SJCRH30 (cell line): ENCODE measurements around the gene TMEM88. TPM values are rescaled to one million over a fixed set of nuclear protein-coding genes. Genes with fewer than 3 reads are reported as not detected.
"Not testable (repeated sequence)": the region's sequence is repeated elsewhere in the genome, so short reads cannot be mapped to it uniquely, and the experiment has no call there.

Experiments
- DNase-seq, 2 experiments: peaks; one replicate each; pipeline ENCODE4 v3.0.0-alpha.2; 2015 to 2020
- H3K27ac ChIP-seq: fragments of 250-450 bp; sonication (Bioruptor Pico); 2 replicates; pipeline ENCODE4 v1.5.1; 2020; ENCODE audit warnings: mild to moderate bottlenecking, moderate library complexity
- H3K27me3 ChIP-seq: fragments of 250-450 bp; sonication (Bioruptor Pico); 2 replicates; pipeline ENCODE4 v1.5.1; 2020; ENCODE audit warnings: mild to moderate bottlenecking, moderate library complexity
- H3K36me3 ChIP-seq: fragments of 250-450 bp; sonication (Bioruptor Pico); 2 replicates; pipeline ENCODE4 v1.5.1; 2020; ENCODE audit warnings: mild to moderate bottlenecking, moderate library complexity
- H3K4me1 ChIP-seq: fragments of 250-450 bp; sonication (Bioruptor Pico); 2 replicates; pipeline ENCODE4 v1.5.1; 2020; ENCODE audit warnings: mild to moderate bottlenecking, moderate library complexity
- H3K4me3 ChIP-seq: fragments of 250-450 bp; sonication (Bioruptor Pico); 2 replicates; pipeline ENCODE4 v1.5.1; 2020; ENCODE audit warnings: mild to moderate bottlenecking, moderate library complexity
- H3K9me3 ChIP-seq: fragments of 250-450 bp; sonication (Bioruptor Pico); replicated peaks from 2 replicates; pipeline ENCODE4 v1.5.1; 2020; ENCODE audit warnings: mild to moderate bottlenecking, moderate library complexity
- total RNA-seq: library from RNA; depleted of rRNA; stranded (reverse); fragments of >200 nt; shearing (Covaris generic); gene quantifications from 2 replicates; pipeline ENCODE4 v1.2.3, GENCODE V29; 2014; rRNA removed

TMEM88 gene, protein sequence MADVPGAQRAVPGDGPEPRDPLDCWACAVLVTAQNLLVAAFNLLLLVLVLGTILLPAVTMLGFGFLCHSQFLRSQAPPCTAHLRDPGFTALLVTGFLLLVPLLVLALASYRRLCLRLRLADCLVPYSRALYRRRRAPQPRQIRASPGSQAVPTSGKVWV
- 0.36 and 0.63 TPM in 2 replicates for total RNA-seq

DNA sequence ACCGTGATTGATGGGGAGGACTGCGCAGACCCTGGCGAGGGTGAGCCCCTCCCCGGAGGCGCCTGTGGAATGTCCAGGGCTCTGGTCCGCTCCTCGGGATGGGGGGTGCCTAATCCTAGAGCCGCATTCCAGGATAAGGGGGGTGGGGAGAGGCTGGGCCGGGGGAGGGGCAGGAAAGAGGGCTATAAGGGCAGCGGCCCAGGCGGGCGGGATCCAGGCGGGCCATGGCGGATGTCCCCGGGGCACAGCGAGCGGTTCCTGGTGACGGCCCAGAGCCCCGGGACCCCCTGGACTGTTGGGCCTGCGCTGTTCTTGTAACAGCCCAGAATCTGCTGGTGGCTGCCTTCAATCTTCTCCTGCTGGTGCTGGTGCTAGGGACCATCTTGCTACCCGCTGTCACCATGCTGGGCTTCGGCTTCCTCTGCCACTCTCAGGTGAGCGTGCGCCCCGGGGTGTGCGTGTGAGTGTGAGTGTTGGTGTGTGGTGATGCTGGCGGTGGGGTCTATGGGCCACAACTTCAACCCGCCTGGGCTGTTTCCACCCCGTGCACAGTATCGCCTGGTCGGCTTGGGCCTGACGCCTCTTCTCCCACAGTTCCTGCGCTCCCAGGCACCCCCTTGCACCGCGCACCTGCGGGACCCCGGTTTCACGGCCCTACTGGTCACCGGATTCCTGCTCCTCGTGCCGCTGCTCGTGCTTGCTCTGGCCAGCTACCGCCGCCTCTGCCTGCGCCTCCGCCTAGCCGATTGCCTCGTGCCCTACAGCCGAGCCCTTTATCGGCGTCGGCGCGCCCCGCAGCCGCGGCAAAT lies at the start of gene TMEM88:
Gene TMEM88 (plus strand): TSS at position 216 of the 809 bp plus-strand sequence. CDS start 9 bp downstream, at position 225.
- Histone ChIP-seq H3K4me1 (0 out of 2 replicates have a peak, but pooled peaks cover 2% of the 10 kb centered on the region), H3K9me3 (no peaks in the 10 kb centered on the region), H3K27ac (no peak within 1 kb of the TSS), H3K27me3 (no peaks in the 10 kb centered on the region), H3K36me3 (peaks cover 19% of the 10 kb centered on the region), H3K4me3 (peak within 1 kb of the TSS; percentile 71; the same call in 1 of the 2 replicates)
- no peak for DNase-seq

DNA sequence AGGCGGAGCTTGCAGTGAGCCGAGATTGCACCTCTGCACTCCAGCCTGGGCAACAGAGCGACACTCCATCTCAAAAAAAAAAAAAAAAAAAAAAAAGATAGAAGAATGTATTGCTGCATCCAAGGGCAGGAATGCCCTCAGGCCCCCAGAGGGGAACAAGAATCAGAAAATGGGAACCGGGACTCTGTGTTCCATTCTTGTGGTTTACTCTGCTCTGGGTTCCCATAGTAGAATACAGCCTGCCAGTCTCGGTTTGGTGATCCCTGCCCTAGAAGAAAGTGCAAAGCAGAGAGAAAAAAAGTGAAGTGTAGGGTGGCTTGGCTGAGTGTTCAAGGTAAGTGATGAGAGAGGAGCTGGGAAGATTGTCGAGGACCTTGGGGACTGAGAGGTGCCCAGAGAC lies 48.3 kb upstream of the TMEM88 start:
- no peaks in the 10 kb centered on the region for H3K36me3 ChIP-seq
- DNase-seq: no peak
- H3K27me3 ChIP-seq: no peaks in the 10 kb centered on the region
- H3K4me1 ChIP-seq: no peaks in the 10 kb centered on the region
- H3K4me3 ChIP-seq: no peak overlapping the region
- H3K27ac ChIP-seq: no peak overlapping the region
- H3K9me3 ChIP-seq: no peaks in the 10 kb centered on the region

DNA sequence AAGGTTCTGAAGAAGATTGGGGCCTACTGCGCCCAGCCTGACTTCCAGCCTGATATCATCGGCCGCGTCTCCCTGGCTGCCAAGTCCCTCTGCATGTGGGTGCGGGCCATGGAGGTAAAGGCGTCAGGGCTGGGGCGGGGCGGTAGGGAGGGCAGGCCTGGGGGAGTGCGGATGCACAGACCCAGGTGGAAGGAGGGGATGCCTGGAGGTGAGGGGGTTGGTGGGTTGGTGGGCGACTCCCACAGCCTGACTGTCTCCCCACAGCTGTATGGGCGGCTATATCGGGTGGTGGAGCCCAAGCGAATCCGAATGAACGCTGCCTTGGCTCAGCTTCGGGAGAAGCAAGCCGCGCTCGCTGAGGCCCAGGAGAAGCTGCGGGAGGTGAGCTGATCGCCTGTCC lies 47.7 kb upstream of the TMEM88 start:
- H3K9me3 ChIP-seq: no peaks in the 10 kb centered on the region
- no peak for DNase-seq
- H3K27ac ChIP-seq: no peak overlapping the region
- H3K27me3 ChIP-seq: no peaks in the 10 kb centered on the region
- H3K4me3 ChIP-seq: no peak overlapping the region
- no peaks in the 10 kb centered on the region for H3K4me1 ChIP-seq
- H3K36me3 ChIP-seq: no peaks in the 10 kb centered on the region

DNA sequence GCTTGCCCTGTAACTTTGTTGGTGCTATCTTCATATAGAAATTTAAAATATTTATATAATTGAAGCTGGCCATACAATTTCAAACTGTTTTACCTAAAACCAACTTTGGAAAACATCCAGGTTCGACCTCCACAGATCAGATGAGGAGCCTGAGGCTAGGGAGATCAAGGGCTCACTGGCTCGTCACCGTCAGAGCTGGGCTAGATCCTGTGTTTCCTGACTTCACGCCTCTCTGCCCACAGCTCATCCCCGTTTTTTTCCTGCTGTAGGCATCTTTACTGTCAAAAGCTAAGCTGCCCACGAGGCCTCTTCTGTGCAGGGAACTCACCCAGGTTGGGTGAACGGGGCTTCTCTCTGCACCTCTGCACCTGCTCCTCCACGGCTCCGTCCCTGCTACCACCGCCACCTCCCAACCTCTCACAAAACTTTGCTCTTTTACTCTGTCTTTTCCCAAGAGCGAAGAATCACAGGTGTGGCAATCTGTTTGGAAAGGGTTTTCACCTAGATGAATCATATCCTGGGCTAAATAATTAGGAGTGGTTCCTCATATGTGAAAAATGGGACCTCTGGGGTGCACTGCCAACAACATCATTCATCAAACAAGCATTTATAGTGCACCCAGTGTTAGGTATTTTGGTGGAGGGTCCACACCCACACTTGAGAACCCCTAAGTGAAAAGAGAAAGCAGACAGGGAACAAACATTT lies 45.6 kb upstream of the TMEM88 start:
- DNase-seq: no peak
- Histone ChIP-seq H3K9me3 (no peaks in the 10 kb centered on the region), H3K27me3 (no peaks in the 10 kb centered on the region), H3K4me3 (no peak overlapping the region), H3K27ac (no peak overlapping the region), H3K4me1 (no peaks in the 10 kb centered on the region), H3K36me3 (no peaks in the 10 kb centered on the region)

DNA sequence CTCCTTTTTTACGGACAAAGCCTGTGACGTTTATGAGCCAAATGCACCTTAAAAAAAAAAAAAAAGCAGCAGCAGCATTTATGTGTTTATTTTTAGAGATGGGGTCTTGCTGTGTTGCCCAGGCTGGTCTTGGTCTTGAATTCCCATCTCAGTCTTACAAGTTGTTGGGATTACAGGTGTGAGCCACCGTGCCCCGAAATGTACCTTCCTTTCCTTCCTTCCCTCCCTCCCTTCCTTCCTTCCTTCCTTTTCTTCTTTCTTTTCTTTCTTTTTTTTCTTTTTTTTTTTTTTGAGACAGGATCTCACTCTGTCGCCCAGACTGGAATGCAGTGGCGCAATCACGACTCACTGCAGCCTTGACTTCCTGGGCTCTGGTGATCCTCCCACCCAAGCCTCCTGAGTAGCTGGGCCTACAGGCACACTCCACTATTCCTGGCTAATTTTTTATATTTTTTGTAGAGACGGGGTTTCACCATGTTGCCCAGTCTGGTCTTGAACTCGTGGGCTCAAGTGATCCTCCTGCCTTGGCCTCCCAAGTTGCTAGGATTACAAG lies 45.0 kb upstream of the TMEM88 start:
- not testable (repeated sequence) for H3K4me1 ChIP-seq, H3K27me3 ChIP-seq, DNase-seq, H3K4me3 ChIP-seq, H3K9me3 ChIP-seq, H3K27ac ChIP-seq, H3K36me3 ChIP-seq

DNA sequence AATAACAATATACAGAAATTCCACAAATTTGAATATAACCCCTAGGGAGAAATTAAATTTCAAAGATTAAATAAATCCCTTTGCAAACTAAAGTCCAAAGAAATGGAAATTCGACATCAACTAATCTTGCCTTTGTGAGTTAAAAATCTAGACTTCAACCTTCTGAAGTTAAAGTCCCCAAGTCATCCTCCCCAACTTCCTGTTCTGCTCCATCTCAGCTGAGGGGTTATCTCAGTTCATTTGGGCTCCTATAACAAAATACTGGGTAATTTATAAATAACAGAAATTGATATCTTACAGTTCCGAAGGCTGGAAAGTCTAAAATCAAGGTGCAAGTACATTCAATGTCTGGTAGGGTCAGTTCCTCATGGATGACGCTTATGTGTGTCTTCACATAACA lies 43.6 kb upstream of the TMEM88 start:
- Histone ChIP-seq H3K36me3 (no peaks in the 10 kb centered on the region), H3K4me1 (no peaks in the 10 kb centered on the region), H3K27ac (no peak overlapping the region), H3K27me3 (no peaks in the 10 kb centered on the region), H3K4me3 (no peak overlapping the region), H3K9me3 (no peaks in the 10 kb centered on the region)
- no peak for DNase-seq

DNA sequence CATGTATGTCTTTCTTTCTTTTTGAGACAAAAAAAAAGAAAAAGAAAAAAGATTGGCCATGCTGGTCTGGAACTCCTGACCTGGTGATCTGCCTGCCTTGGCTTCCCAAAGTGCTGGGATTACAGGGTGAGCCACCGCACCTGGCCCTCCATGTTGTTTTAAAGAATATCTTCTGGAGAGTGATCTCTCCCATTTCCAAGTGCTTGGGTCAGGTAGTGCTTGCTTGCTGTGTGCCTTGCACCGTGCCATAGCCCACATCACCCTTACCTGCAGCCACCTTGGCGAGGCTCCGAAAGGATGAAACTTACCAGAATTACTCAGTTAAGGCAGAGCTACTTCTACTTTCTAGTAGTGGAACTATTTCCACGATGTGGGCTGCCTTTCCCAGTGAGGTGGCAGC lies 39.9 kb upstream of the TMEM88 start:
- Histone ChIP-seq H3K9me3 (no peaks in the 10 kb centered on the region), H3K4me1 (no peaks in the 10 kb centered on the region), H3K27ac (no peak overlapping the region), H3K27me3 (no peaks in the 10 kb centered on the region), H3K4me3 (no peak overlapping the region), H3K36me3 (no peaks in the 10 kb centered on the region)
- no peak for DNase-seq

DNA sequence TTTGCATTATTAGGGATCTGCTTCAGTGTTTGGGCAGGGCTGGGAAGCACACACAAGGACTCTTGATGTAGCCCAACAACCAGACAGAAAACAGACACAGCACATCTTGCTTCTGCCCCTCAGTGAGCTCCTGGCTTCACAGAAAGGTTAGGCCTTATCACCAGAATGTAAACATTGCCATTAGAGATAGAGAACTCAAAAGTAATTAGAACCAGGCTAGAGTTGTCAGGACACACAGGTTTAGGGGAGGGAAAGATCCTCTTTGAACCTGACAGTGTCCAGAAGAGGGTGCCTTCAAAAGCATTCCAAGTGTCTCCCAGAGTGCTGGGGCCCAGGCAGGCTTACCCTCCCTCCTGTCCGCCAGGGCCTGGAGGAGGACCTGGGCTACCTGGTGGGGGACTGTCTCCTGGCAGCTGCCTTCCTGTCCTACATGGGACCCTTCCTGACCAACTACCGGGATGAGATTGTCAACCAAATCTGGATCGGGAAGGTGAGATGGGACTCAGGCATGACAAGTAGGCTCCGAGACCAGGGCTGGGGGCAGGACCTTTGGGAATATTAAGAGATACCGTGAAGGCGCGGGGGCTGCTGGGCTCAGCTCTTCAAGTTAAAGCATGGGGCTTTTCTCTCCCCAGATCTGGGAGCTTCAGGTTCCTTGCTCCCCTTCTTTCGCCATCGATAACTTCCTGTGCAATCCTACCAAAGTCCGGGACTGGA lies 37.8 kb upstream of the TMEM88 start:
- no peaks in the 10 kb centered on the region for H3K27me3 ChIP-seq
- no peak overlapping the region for H3K4me3 ChIP-seq
- no peaks in the 10 kb centered on the region for H3K36me3 ChIP-seq
- no peaks in the 10 kb centered on the region for H3K4me1 ChIP-seq
- H3K27ac ChIP-seq: no peak overlapping the region
- DNase-seq: no peak
- H3K9me3 ChIP-seq: no peaks in the 10 kb centered on the region

DNA sequence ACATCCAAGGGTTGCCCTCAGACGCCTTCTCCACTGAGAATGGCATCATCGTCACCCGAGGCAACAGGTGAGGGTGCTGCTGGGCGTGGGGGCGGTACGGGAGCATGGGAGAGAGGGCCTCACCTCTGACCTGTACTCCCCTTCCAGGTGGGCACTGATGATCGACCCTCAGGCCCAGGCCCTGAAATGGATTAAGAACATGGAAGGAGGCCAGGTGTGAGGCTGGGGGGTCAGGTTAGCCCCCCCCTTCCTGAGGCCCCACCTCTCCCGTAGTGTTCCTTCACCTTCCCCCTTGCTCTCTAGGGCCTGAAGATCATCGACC lies 37.3 kb upstream of the TMEM88 start:
- Histone ChIP-seq H3K4me1 (no peaks in the 10 kb centered on the region), H3K9me3 (no peaks in the 10 kb centered on the region), H3K4me3 (no peak overlapping the region), H3K27me3 (no peaks in the 10 kb centered on the region), H3K36me3 (no peaks in the 10 kb centered on the region), H3K27ac (no peak overlapping the region)
- no peak for DNase-seq

DNA sequence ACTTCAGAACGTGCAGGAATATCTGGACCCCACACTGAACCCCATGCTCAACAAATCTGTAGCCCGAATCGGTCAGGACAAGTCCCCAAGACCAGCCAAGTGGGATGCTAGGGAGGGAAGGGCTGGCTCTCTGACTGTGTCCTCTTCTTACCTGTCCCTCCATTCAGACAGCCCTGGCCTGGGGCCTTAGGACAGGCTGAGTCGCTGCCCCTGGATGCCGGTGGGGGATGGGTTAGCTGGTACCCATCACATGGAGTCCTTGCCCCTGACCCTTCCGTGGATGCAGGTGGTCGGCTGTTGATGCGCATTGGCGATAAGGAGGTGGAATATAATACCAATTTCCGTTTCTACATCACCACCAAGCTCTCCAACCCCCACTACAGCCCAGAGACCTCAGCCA lies 36.8 kb upstream of the TMEM88 start:
- H3K4me1 ChIP-seq: no peaks in the 10 kb centered on the region
- H3K9me3 ChIP-seq: no peaks in the 10 kb centered on the region
- H3K27me3 ChIP-seq: no peaks in the 10 kb centered on the region
- H3K4me3 ChIP-seq: no peak overlapping the region
- no peaks in the 10 kb centered on the region for H3K36me3 ChIP-seq
- no peak for DNase-seq
- H3K27ac ChIP-seq: no peak overlapping the region

DNA sequence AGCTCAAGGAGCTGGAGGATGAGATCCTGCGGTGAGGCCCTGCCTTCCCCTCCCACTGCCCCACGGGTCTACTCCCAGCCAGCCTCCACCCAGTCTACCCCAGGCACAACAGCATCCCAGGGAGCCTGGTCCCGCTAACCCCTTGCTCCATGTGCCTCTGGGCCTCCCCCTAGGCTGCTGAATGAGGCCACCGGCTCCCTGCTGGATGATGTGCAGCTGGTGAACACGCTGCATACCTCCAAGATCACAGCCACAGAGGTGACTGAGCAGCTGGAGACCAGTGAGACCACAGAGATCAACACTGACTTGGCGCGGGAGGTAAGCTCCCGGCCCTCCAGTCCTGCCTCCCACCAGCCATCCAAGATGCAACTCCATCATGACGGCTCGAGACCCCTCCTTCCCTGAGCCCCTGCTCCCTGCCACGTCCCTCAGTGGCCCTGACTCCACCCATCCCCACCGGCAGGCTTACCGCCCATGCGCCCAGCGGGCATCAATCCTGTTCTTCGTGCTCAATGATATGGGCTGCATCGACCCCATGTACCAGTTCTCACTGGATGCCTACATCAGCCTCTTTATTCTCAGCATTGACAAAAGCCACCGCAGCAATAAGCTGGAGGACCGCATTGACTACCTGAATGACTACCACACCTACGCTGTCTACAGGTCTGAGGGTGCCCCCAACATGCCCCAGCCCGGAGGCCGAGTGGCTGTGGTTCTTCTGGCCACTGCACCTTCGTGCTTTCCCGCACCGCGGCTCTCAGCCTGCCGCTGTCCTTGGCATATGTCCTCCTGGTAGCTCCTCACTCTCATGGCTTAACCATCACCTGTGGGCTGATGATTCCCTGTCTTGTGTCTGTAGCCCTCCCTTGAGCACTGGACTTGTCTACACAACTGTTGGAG lies 35.9 kb upstream of the TMEM88 start:
- Histone ChIP-seq H3K27me3 (no peaks in the 10 kb centered on the region), H3K9me3 (no peaks in the 10 kb centered on the region), H3K27ac (no peak overlapping the region), H3K4me1 (no peaks in the 10 kb centered on the region), H3K36me3 (no peaks in the 10 kb centered on the region), H3K4me3 (no peak overlapping the region)
- DNase-seq: no peak

DNA sequence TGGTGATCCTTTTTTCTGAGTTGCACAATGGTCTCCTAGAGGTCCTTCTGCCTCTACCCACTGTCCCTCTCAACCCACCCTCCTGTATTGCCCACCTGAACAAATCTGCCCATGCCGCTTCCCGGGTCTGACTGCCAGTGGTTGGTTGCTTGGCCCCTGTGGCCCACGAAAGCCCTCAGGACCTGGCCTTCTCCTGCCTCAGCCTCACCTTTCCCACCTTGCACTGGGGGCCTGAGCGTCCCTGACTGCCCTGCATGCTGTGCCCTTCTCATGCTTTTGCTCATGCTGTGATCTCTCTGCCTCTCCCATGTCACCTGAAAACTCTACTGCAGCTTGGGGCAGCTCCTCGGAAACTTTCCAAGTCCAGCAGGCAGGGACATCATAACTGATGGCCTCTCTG lies 34.6 kb upstream of the TMEM88 start:
- Histone ChIP-seq H3K27me3 (no peaks in the 10 kb centered on the region), H3K4me1 (no peaks in the 10 kb centered on the region), H3K4me3 (no peak overlapping the region), H3K36me3 (no peaks in the 10 kb centered on the region), H3K27ac (no peak overlapping the region), H3K9me3 (no peaks in the 10 kb centered on the region)
- DNase-seq: no peak

DNA sequence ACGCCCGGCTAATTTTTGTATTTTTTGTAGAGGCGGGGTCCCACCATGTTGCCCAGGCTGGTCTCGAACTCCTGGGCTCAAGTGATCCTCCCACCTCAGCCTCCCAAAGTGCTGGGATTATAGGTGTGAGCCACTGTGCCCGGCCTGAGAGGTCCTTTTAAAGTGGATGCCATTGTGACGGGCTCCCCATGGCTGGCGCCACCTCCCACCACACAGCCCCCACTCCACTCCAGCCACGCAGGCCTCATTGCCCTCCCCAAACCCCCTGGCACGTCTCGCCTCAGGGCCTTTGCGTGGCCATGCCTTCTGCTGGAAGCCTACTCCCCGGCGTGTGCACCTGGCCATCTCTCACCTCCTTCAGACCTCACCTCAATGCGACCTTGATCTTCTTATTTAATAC lies 32.7 kb upstream of the TMEM88 start:
- DNase-seq: no peak
- Histone ChIP-seq H3K36me3 (no peaks in the 10 kb centered on the region), H3K27me3 (no peaks in the 10 kb centered on the region), H3K9me3 (no peaks in the 10 kb centered on the region), H3K27ac (no peak overlapping the region), H3K4me1 (no peaks in the 10 kb centered on the region), H3K4me3 (no peak overlapping the region)

DNA sequence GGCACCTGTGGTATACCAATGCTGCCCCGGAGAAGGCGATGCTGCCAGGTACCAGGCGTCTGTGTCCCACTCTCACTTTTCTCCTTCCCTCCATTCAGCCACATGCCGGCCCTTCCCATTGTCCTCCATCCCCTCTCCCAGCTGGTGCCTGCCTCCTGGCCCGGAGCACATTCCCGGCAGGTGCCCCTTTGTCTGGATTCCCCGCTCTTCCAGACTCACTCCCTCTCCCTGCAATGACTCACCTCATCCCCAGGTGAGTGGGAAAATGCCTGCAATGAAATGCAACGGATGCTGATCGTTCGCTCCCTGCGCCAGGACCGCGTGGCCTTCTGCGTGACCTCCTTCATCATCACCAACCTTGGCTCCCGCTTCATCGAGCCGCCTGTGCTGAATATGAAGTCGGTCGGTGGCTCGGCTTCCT lies 31.3 kb upstream of the TMEM88 start:
- H3K4me3 ChIP-seq: no peak overlapping the region
- no peak overlapping the region for H3K27ac ChIP-seq
- H3K27me3 ChIP-seq: no peaks in the 10 kb centered on the region
- H3K36me3 ChIP-seq: no peaks in the 10 kb centered on the region
- H3K4me1 ChIP-seq: no peaks in the 10 kb centered on the region
- DNase-seq: no peak
- no peaks in the 10 kb centered on the region for H3K9me3 ChIP-seq
